H54 (cell line): ENCODE data around the gene KRTAP9-6.

ENCODE experiments used
- DNase-seq: peaks from one replicate; pipeline ENCODE4 v3.0.0; 2011; ENCODE audit warnings: low spot score, mixed read lengths; ENCODE audit not compliant: insufficient read length
- FAIRE-seq: peaks from 3 replicates; lab custom pipeline; 2011; peaks lifted over from hg19 to GRCh38; lab: Jason Lieb, UNC
- POLR2A ChIP-seq: IDR thresholded peaks from 2 replicates; pipeline ENCODE4 v1.6.1; 2011; ENCODE audit warnings: low read depth, mild to moderate bottlenecking, low read length

The KRTAP9-6 gene

DNA sequence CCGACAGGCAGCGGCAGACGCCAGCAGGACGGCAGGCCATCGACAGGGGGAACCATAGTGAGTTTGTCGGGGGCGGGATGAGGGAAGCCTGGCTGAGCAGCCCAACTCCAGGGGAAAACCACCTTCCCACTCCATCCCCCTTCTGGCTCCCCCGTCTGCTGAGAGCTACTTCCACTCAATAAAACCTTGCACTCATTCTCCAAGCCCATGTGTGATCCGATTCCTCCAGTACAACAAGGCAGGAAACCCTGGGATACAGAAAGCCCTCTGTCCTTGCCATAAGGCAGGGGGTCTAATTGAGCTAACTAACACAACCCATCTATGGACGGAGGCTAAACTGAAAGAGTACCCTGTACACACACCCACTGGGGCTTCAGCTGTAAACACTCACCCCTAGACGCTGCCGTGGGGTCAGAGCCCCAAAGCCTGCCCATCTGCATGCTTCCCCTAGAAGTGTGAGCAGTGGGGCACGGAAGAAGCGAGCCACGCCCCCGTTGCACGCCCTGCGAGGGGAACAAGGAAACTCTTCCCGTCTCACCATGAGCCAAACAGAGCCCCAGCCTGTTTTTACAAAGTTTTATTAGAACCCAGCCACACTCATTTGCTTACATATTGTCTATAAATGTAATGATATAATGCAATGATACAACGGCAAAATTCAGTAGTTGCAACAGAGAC lies 33.4 kb downstream of the KRTAP9-6 start:
- DNase-seq, result no peak

DNA sequence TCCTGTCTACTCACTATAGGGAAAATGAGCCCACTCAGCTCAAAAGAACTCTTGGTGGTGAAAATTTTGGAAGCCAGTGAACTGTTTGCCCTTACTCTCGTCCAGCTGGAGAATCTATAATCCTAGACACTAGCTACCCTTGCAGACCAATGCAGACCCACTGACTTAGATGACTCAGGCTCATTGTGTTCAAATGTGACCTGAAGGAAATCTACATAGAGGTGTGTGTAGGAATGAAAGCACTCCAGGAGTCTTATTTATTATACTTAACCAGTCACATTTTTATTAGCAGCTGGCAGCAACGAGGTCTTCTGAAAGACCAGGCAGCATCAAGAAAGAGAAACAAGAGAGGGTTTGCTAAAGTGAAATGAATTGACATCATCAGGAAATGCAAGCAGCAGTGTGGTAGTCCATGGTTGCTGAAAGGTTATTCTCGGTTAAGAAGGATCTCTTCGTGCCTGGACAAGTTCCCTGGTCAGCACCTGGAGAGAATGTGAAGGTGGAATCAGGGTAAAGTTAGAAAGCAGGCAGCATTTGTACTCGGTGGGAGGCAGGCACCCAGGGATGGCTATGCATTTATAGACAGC lies 36.1 kb downstream of the KRTAP9-6 start:
- TF ChIP-seq POLR2A, result no peak
- DNase-seq (no peak), FAIRE-seq (no peak)

More for the DNA sequence above, 33.4 kb downstream of the KRTAP9-6 start:
- FAIRE-seq, result no peak
- no peak for TF ChIP-seq POLR2A

DNA sequence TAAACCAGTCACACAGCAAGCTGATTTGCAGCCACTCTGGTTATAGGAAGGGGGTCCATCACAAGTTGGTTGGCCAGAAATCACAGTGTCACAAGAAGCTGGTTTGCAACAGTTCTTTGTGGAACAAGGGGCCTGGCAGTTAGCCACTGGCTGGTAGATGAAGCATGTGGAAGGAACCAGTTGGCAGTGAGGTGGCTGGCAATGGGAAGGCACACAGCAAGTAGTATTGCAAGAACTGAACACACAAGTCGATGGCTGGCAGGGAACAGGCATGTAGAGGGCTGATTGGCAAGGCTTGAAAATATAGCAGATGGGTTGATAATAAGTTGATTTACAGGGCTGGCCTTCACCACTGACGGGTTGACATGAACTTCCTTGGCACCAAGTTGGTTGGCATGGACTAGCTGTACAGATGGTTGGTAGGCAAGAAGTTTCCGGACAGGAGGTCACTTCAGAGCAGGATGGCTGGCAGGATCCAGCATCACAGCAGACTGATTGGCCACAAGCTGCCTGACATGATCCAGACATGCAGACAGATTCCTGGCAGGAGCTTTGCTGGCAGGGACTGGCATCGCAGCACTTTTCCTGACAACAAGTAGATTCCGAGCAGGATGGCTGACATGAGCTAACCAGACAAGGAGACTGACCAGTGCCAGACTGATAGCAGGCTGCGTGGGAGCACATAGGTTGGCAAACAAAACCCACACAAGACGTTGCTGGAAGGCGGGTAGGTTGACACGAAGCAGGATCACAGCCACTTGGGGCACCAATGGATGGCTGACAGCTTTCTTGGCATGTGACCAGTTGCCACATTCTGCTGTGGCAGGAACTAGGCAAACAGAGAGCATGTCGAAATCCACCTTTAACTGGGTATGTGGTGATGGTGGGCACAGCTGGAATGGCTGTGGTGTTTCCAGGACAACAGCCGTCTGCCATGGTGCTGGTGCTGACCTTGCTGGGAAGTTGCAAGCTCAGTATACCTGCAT lies 37.0 kb downstream of the KRTAP9-6 start, which contains the start of gene KRTAP29-1:
Gene KRTAP29-1 (minus strand): TSS at position 936 of the 986 bp plus-strand sequence. CDS start 0 bp downstream, at position 936.
- TF ChIP-seq POLR2A, result no peak
- FAIRE-seq, result no peak
- DNase-seq, result no peak

DNA sequence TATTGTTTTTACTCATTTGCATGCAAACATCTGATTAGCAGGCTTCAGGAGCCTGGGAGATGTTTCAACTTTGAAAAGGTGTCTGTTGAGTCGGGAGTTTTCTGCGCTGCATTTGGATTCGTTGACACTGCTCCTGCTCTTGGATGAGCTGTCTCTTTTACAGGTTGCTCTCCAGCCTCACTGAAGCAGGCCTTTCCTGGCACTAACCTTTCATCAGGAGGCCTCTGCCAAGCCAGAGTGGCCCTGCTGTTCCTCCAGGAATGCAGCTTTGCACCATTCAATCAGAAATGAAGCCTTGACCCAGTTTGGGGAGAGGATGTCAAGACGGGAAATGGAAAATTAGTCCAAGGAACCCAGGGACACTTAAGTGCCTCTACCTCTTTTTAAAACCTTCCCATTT lies 37.8 kb downstream of the KRTAP9-6 start:
- TF ChIP-seq POLR2A, result no peak
- FAIRE-seq, result no peak

DNA sequence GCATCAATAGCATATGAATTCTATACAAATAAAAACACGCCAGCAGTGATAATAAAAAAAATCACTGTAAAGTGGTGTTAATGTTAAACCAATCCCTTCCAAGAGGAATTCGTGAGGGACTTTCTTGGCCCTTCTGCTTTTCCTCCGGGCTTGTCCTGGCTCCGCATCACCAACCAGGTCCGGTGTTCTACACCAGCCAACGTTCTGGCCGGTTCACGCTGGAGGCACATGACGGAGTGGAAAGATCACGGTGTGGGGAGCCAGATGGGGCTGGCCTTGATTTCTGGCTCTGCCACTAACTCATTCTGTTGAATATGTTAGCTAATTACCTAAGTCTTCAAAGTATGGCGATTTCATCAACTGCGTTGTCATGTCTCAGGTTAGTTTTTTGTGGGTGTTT lies 38.9 kb downstream of the KRTAP9-6 start:
- FAIRE-seq (no peak), DNase-seq (no peak)
- TF ChIP-seq POLR2A, result no peak

More for the DNA sequence above, 37.8 kb downstream of the KRTAP9-6 start:
- DNase-seq, result no peak

DNA sequence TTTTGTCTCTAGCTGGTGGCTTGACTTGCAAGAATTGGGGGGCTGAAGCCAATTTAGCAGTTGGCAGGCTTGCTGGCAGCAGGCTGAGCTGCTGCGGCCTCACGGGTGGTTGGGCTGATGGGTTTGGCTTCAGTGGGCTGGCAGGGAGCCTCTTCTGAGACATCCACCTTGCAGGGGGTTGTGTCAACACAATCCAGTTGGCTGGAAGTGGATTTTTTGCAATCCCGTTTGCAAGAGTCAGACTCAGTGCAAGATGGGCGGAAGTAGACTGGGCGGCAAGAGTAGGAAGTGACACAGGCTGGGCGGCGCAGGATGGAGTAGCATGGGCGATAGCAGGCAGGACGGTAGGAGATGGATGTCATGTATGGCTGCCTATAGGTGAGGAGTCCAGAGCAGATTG lies 42.5 kb downstream of the KRTAP9-6 start:
- FAIRE-seq (no peak), DNase-seq (peak; percentile 32)
- TF ChIP-seq POLR2A, result peak; percentile 55

DNA sequence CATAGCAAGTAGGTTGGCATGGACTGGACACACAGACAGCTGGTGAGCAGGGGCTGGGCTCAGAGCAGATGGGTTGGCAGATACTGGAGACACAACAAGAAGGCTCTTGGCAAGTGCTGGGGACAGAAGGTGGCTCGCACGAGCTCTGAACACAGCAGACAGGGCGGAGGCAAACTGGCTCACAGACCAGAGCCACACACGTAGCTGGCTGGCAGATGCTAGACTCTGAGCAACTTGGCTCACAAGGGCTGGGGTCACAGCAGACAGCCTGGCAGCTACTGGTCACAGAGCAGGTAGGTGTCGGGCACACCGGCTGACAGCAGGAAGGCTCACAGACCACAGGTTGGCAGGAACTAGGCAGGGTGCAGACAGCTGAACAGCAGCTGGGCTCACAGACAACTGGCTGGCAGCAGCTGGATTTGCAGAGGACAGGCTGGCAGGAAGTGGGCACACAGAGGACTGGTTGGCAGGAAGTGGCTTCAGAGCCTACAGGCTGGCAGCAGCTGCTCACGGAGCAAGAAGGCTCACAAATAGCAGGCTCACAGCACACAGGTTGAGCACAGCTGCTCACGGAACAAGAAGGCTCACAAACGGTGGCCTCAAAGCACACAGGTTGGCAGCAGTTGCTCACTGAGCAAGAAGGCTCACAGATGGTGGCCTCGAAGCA lies 43.2 kb downstream of the KRTAP9-6 start:
- FAIRE-seq (no peak), DNase-seq (no peak)
- TF ChIP-seq POLR2A, result no peak

DNA sequence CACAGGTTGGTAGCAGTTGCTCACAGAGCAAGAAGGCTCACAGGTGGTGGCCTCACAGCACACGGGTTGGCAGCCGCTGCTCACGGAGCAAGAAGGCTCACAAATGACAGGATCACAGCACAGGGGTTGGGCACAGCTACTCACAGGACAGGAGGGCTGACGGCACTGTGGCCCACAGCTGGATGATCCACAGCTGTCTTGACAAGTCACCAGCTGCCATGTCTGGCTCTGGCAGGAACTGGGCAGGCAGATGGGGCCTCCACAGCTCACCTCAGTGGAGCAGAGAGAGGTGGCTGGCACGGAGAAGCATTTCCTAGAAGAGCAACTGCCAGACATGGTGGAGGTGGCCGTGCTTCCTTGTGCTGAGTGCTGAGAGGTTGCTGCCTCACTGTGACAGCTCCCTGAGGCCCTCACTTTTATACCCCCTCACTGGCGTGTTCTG lies 43.8 kb downstream of the KRTAP9-6 start, which contains the start of gene KRTAP16-1:
Gene KRTAP16-1 (minus strand): TSS at position 392 of the 442 bp plus-strand sequence. CDS start 56 bp downstream, at position 336.
- FAIRE-seq (no peak), DNase-seq (no peak)
- no peak for TF ChIP-seq POLR2A

DNA sequence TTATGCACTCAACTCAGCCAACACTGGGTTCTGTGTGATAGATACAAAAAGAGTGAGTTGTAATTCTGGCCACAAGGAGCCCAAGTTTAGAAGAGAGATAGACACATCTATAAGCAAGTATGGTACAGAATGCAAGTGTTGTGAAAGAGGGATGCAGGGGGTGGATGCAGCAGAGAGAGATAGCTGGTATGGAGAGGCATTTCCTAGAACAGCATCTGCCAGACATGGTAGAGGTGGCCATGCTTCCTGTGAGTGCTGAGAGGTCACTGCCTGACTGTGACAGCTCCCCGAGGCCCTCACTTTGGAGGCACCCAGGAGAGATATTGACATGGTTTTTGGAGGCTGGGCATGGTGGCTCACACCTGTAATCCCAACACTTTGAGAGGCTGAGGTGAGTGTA lies 45.9 kb downstream of the KRTAP9-6 start:
- TF ChIP-seq POLR2A, result no peak
- DNase-seq (no peak), FAIRE-seq (no peak)

DNA sequence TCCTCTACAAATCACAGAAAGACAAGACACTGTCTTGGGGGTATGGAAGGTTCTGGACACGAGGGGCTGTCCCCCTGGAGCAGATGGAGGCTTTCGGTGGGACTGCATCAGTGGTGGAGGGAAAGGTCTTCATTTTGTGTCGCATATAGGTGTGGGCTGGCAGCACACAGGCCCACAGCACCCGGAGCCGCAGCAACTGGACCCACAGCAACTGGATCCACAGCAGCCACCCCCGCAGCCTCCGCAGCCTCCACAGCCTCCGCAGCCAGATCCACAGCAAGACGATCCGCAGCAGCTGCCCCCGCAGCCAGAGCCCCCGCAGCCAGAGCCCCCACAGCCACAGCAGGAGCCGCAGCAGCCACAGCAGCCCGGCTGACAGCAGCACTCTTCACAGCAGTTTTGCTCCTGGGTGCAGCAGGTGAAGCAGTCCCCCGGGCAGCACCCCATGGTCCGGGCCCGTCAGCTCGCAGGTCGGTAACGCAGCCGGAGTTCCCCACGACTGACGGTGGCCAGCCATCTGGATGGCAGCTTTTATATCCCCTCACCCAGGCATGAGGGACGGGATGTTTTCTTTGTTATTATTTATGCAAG lies 50.1 kb downstream of the KRTAP9-6 start, which contains the start of gene KRTAP17-1:
Gene KRTAP17-1 (minus strand): TSS at position 507 of the 591 bp plus-strand sequence. CDS start 60 bp downstream, at position 447.
- FAIRE-seq (no peak), DNase-seq (no peak)
- no peak for TF ChIP-seq POLR2A
